ENCODE results near the gene RASSF7.

Gene RASSF7

GRCh38 chr11:532986-533585 lies 27.7 kb upstream of the RASSF7 start:
- no peak for DNase-seq (ENCODE audit: low read depth)

- no peak for DNase-seq (ENCODE audit: low read depth)
These were observed 27.0 kb upstream of the RASSF7 start for GRCh38 chr11:533586-534395.

GRCh38 chr11:534396-535209 lies 26.2 kb upstream of the RASSF7 start:
- no peak for DNase-seq (ENCODE audit: low read depth)

- no peak for DNase-seq (ENCODE audit: low read depth)
These were observed 25.6 kb upstream of the RASSF7 start for GRCh38 chr11:535210-535518.

GRCh38 chr11:535519-536454 lies 25.0 kb upstream of the RASSF7 start, which contains the start of gene HRAS:
HRAS (minus strand) TSS chr11:535576.
- peak; percentile 92 for DNase-seq (ENCODE audit: low read depth)

- peak; percentile 91 for DNase-seq (ENCODE audit: low read depth)
These were observed 23.7 kb upstream of the RASSF7 start, which contains the start of gene LRRC56 for GRCh38 chr11:536841-537621. LRRC56 (plus strand) TSS chr11:537527; CDS start chr11:540685, 3,158 bp downstream.

GRCh38 chr11:537622-538430 lies 22.9 kb upstream of the RASSF7 start:
- no peak for DNase-seq (ENCODE audit: low read depth)

- no peak for DNase-seq (ENCODE audit: low read depth)
These were observed 22.2 kb upstream of the RASSF7 start for GRCh38 chr11:538431-539051.

- no peak for DNase-seq (ENCODE audit: low read depth)
These were observed 20.7 kb upstream of the RASSF7 start for GRCh38 chr11:539971-540481.

- no peak for DNase-seq (ENCODE audit: low read depth)
These were observed 20.0 kb upstream of the RASSF7 start for GRCh38 chr11:540583-541432.

- DNase-seq (ENCODE audit: low read depth), result no peak
These were observed 19.3 kb upstream of the RASSF7 start for GRCh38 chr11:541433-541885.

GRCh38 chr11:544817-545166 lies 16.0 kb upstream of the RASSF7 start:
- no peak for DNase-seq (ENCODE audit: low read depth)

GRCh38 chr11:545171-545570 lies 15.6 kb upstream of the RASSF7 start:
- DNase-seq (ENCODE audit: low read depth), result no peak

GRCh38 chr11:548700-549603 lies 11.8 kb upstream of the RASSF7 start:
- no peak for DNase-seq (ENCODE audit: low read depth)

GRCh38 chr11:550021-550745 lies 10.6 kb upstream of the RASSF7 start:
- DNase-seq (ENCODE audit: low read depth), result no peak

GRCh38 chr11:550746-551085 lies 10.1 kb upstream of the RASSF7 start:
- DNase-seq (ENCODE audit: low read depth), result no peak

- DNase-seq (ENCODE audit: low read depth), result no peak
These were observed 9.6 kb upstream of the RASSF7 start for GRCh38 chr11:551131-551530.
